Skin of body (tissue), 2 donors: ENCODE data around the gene GLTP. TPM values are rescaled to one million over a fixed set of nuclear protein-coding genes. Genes with fewer than 3 reads are reported as not detected.

ENCODE experiments used
- small RNA-seq: library from RNA; depleted of rRNA; stranded (forward); fragments of <200 nt; gene quantifications from one replicate; pipeline ENCODE3, GENCODE V24; 2014; ENCODE audit warnings: low replicate concordance
- total RNA-seq: library from RNA; depleted of rRNA; stranded (reverse); fragments of >200 nt; gene quantifications from one replicate; pipeline ENCODE4 v1.2.3, GENCODE V29; 2014

GLTP gene
- total RNA-seq, 1 donor from 2014 or later = 82.9 TPM

Small RNAs within 50 kb of the gene (small RNA-seq; reads per million reads assigned to genes)
- gene MIR4497 (not detected), gene RN7SL441P (not detected)

Other genes starting within 250 kb of the GLTP start
- gene FAM222A, start 166.7 kb downstream of the GLTP start, total RNA-seq = 1.4 TPM
- gene TRPV4, start 47.1 kb downstream of the GLTP start, total RNA-seq = 4.2 TPM
- gene TCHP, start 19.7 kb upstream of the GLTP start, total RNA-seq = 11.2 TPM
- 30.4 TPM for gene GIT2, start 115.8 kb upstream of the GLTP start, total RNA-seq
- gene ANKRD13A, start 118.9 kb upstream of the GLTP start, total RNA-seq = 43.0 TPM
- gene C12orf76, start 168.0 kb upstream of the GLTP start, total RNA-seq = 13.1 TPM
- gene IFT81, start 243.8 kb upstream of the GLTP start, total RNA-seq = 21.9 TPM